ENCODE results near the gene ZNF337.

DNA sequence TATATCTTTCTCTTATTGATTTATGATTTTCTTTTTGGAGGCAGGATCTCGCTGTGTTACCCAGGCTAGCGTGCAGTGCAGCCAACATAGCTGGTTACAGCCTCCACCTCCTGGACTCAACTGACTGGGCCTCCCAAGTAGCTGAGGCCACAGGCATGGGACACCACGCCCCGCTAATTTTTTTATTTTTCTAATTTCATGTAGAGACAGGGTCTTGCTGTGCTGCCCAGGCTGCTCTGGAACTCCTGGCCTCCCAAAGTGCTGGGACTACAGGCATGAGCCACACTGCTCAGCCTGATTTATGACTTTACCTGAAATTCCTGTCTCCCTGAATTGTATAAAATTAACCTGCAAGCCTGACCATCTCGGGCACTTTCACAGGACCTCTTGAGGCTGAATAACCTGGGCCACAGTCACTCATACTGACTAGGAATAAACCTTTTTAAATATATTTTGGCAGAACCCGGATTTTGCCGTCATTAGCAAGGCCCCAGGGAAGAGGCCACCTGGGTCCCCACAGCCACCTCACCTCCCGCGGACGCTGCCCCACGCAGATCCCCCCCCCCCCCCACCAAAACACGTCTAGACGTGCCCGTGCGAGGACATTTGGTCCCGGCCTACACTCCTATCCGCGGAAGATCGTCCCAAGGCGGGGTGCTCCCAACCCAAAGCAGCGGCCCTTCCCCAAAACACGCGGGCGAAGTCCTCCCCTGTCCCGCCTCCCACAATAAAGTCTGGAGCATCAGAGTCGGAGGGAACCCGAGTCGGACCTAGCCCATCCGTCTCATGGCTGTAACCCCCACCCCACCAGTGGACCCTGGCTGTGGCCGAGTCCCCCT, 902 bp downstream of the ZNF337 start:
- TF ChIP-seq, protein P1, sequence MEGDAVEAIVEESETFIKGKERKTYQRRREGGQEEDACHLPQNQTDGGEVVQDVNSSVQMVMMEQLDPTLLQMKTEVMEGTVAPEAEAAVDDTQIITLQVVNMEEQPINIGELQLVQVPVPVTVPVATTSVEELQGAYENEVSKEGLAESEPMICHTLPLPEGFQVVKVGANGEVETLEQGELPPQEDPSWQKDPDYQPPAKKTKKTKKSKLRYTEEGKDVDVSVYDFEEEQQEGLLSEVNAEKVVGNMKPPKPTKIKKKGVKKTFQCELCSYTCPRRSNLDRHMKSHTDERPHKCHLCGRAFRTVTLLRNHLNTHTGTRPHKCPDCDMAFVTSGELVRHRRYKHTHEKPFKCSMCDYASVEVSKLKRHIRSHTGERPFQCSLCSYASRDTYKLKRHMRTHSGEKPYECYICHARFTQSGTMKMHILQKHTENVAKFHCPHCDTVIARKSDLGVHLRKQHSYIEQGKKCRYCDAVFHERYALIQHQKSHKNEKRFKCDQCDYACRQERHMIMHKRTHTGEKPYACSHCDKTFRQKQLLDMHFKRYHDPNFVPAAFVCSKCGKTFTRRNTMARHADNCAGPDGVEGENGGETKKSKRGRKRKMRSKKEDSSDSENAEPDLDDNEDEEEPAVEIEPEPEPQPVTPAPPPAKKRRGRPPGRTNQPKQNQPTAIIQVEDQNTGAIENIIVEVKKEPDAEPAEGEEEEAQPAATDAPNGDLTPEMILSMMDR (IDR thresholded peaks at IDR 0.05), result no peak
- TF ChIP-seq POLR2A (IDR thresholded peaks at IDR 0.05), result no peak
